Stimulated activated CD8-positive, alpha-beta memory T cell treated with anti-CD3 and anti-CD28 coated beads, Interleukin-12 subunit alpha, Interleukin-12 subunit beta, amount 100 ng/mL, for 1 hour (primary cell): ENCODE results near the gene IL2.

Experiments used
- DNase-seq: peaks from one replicate; pipeline ENCODE4 v3.0.0-alpha.2; 2020; ENCODE audit warnings: low read depth

Gene IL2

GRCh38 chr4:122456231-122457116 is at the start of gene IL2:
Gene IL2 (minus strand): TSS chr4:122456725. CDS start chr4:122456440, 285 bp downstream.
- DNase-seq: no peak

- no peak for DNase-seq
Observed at GRCh38 chr4:122503214-122503613, 46.7 kb upstream of the IL2 start.

- no peak for DNase-seq
Observed at GRCh38 chr4:122500852-122501501, 44.5 kb upstream of the IL2 start.

GRCh38 chr4:122489061-122489460 is 32.5 kb upstream of the IL2 start:
- DNase-seq: no peak

GRCh38 chr4:122483481-122483880 is 27.0 kb upstream of the IL2 start:
- DNase-seq: no peak

GRCh38 chr4:122481766-122482405 is 25.4 kb upstream of the IL2 start:
- no peak for DNase-seq

GRCh38 chr4:122480655-122481487 is 24.3 kb upstream of the IL2 start:
- no peak for DNase-seq

GRCh38 chr4:122479935-122480416 is 23.5 kb upstream of the IL2 start:
- DNase-seq: no peak

GRCh38 chr4:122476745-122477144 is 20.2 kb upstream of the IL2 start:
- DNase-seq: no peak

GRCh38 chr4:122476126-122476525 is 19.6 kb upstream of the IL2 start:
- no peak for DNase-seq

- DNase-seq: no peak
Observed at GRCh38 chr4:122475233-122475632, 18.7 kb upstream of the IL2 start.

- DNase-seq: no peak
Observed at GRCh38 chr4:122469457-122469856, 12.9 kb upstream of the IL2 start.

GRCh38 chr4:122458625-122459024 is 2.1 kb upstream of the IL2 start:
- DNase-seq: no peak

- no peak for DNase-seq
Observed at GRCh38 chr4:122453384-122453995, 3.0 kb downstream of the IL2 start.

GRCh38 chr4:122450847-122451246 is 5.7 kb downstream of the IL2 start:
- DNase-seq: no peak

- no peak for DNase-seq
Observed at GRCh38 chr4:122434285-122434684, 22.2 kb downstream of the IL2 start.

GRCh38 chr4:122431351-122431750 is 25.2 kb downstream of the IL2 start:
- no peak for DNase-seq

- no peak for DNase-seq
Observed at GRCh38 chr4:122423246-122423645, 33.3 kb downstream of the IL2 start.

- no peak for DNase-seq
Observed at GRCh38 chr4:122412547-122412946, 44.0 kb downstream of the IL2 start.

- no peak for DNase-seq
Observed at GRCh38 chr4:122403861-122404260, 52.7 kb downstream of the IL2 start.
